HFFc6 (cell line): ENCODE results near the gene ERI3. TPM values are rescaled to one million over a fixed set of nuclear protein-coding genes. Genes with fewer than 3 reads are reported as not detected.
A peak's percentile ranks its signal among the peaks of the same experiment; 100 is the strongest.

Experiments
- DNase-seq: peaks from one replicate; pipeline ENCODE4 v3.0.0-alpha.2; 2018
- H3K27ac Mint-ChIP-seq: 2 replicates; pipeline ENCODE4 v1.8.0; 2020; ENCODE audit warnings: mild to moderate bottlenecking, mixed read lengths
- H3K27me3 Mint-ChIP-seq: 2 replicates; pipeline ENCODE4 v1.8.0; 2021; ENCODE audit warnings: mild to moderate bottlenecking, moderate library complexity, mixed read lengths; ENCODE audit not compliant: insufficient read depth
- H3K36me3 Mint-ChIP-seq: 2 replicates; pipeline ENCODE4 v1.8.0; 2021; ENCODE audit warnings: low read depth, mixed read lengths
- H3K4me1 Mint-ChIP-seq: 2 replicates; pipeline ENCODE4 v1.8.0; 2020; ENCODE audit warnings: low read depth, mixed read lengths
- H3K4me3 Mint-ChIP-seq: 2 replicates; pipeline ENCODE4 v1.8.0; 2020; ENCODE audit warnings: mild to moderate bottlenecking, moderate library complexity, mixed read lengths
- H3K9me3 Mint-ChIP-seq: 2 replicates; pipeline ENCODE4 v1.8.0; 2020; ENCODE audit warnings: mild to moderate bottlenecking, mixed read lengths
- CTCF ChIP-seq: fragments of 200-600 bp; sonication (generic); IDR thresholded peaks from 2 replicates; pipeline ENCODE4 v1.5.0; 2021; ENCODE audit warnings: antibody characterized with exemption, mild to moderate bottlenecking
- total RNA-seq, 6 experiments: library from RNA; stranded (reverse); fragmentation: NEBNext Ultra II Directional; extraction: Animal tissue kit (Norgen Biotek cat#: 25700); gene quantifications; 2 replicates in 1 of 6; 3 replicates in 5 of 6; pipeline ENCODE4 v1.2.3, GENCODE V29; 2021

Gene ERI3
- total RNA-seq, 6 experiments from 2014 or later, result 54.7 to 63.5 (median 58.3) TPM

- H3K27me3 Mint-ChIP-seq, result peaks cover 4% of the 10 kb centered on the region
- H3K9me3 Mint-ChIP-seq, result no peaks in the 10 kb centered on the region
Observed at GRCh38 chr1:44242746-44243145, 112.3 kb downstream of the ERI3 start.

GRCh38 chr1:44240802-44241671, 114.0 kb downstream of the ERI3 start:
- H3K27me3 Mint-ChIP-seq, result peaks cover 4% of the 10 kb centered on the region
- H3K4me3 Mint-ChIP-seq, result no peak overlapping the region

More at GRCh38 chr1:44242746-44243145, 112.3 kb downstream of the ERI3 start:
- no peak for TF ChIP-seq CTCF
- DNase-seq, result no peak
- H3K36me3 Mint-ChIP-seq, result peaks cover 5% of the 10 kb centered on the region; the same call in 1 of the 2 replicates
- H3K27ac Mint-ChIP-seq, result no peak overlapping the region
- H3K4me1 Mint-ChIP-seq, result peaks cover 35% of the 10 kb centered on the region
- no peak overlapping the region for H3K4me3 Mint-ChIP-seq

GRCh38 chr1:44239961-44240371, 115.1 kb downstream of the ERI3 start:
- no peak for DNase-seq
- Mint-ChIP-seq H3K9me3 (no peaks in the 10 kb centered on the region), H3K36me3 (peaks cover 5% of the 10 kb centered on the region; the same call in 1 of the 2 replicates), H3K4me1 (peaks cover 35% of the 10 kb centered on the region), H3K4me3 (no peak overlapping the region), H3K27me3 (peaks cover 4% of the 10 kb centered on the region), H3K27ac (peak overlapping the region; percentile 83)
- TF ChIP-seq CTCF, result no peak

More at GRCh38 chr1:44240802-44241671, 114.0 kb downstream of the ERI3 start:
- Mint-ChIP-seq H3K9me3 (no peaks in the 10 kb centered on the region), H3K27ac (peak overlapping the region; percentile 27; the same call in 1 of the 2 replicates), H3K36me3 (peaks cover 5% of the 10 kb centered on the region; the same call in 1 of the 2 replicates), H3K4me1 (peaks cover 35% of the 10 kb centered on the region)
- DNase-seq, result no peak
- TF ChIP-seq CTCF, result no peak

- Mint-ChIP-seq H3K36me3 (peaks cover 5% of the 10 kb centered on the region; the same call in 1 of the 2 replicates), H3K27ac (peak overlapping the region; percentile 83), H3K9me3 (no peaks in the 10 kb centered on the region), H3K4me3 (peak overlapping the region; percentile 24; the same call in 1 of the 2 replicates), H3K27me3 (peaks cover 3% of the 10 kb centered on the region; the same call in 1 of the 2 replicates), H3K4me1 (peaks cover 35% of the 10 kb centered on the region)
- TF ChIP-seq CTCF, result peak; percentile 71
- peak; percentile 52 for DNase-seq
Observed at GRCh38 chr1:44239331-44239960, 115.6 kb downstream of the ERI3 start.

- no peak overlapping the region for H3K4me3 Mint-ChIP-seq
Observed at GRCh38 chr1:44238660-44239059, 116.4 kb downstream of the ERI3 start.

More at GRCh38 chr1:44238660-44239059, 116.4 kb downstream of the ERI3 start:
- Mint-ChIP-seq H3K9me3 (no peaks in the 10 kb centered on the region), H3K27ac (no peak overlapping the region), H3K4me1 (peaks cover 35% of the 10 kb centered on the region), H3K27me3 (peaks cover 3% of the 10 kb centered on the region; the same call in 1 of the 2 replicates), H3K36me3 (no peaks in the 10 kb centered on the region)
- DNase-seq, result no peak
- TF ChIP-seq CTCF, result no peak
